Measurements from ENCODE around the gene CPM. TPM values are rescaled to one million over a fixed set of nuclear protein-coding genes. Genes with fewer than 3 reads are reported as not detected.

Gene CPM
- total RNA-seq, 1 donor from 2014 or later, result 1.0 TPM

DNA sequence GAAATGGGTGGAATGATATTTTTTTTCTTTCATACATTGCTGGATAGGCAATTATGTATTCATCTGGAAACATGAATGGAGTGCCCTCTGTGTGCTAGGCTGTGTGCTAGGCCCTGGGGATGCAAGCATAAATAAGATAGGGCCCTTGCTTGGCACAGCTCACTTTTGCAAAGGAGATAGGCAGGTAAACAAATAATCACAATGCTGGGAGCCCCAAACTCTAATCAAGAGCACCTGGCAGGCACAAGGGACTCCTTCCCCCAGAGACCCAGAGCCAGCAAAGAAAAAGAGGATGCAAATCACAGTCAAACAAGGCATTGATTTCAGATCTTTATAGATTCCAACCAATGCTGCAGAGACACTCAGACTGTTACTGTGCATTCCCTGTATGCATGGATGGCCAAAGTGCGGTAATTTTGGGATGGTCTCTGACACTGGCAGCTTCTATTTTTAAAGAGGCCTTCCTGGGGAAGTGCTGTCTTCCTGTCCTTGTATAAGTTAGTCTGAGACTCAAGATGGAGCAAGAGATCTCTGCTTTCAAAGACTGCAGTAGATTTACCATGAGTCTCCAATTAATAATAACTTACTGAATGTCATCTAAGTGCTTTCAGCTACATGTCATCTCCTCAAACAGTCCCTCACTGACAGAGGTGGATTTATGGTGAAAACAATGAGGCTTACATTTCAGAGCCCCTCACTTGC is 45.1 kb upstream of the CPM start:
- peaks cover 2% of the 10 kb centered on the region for H3K9me3 Mint-ChIP-seq (ENCODE audit: unreplicated experiment)
- H3K36me3 Mint-ChIP-seq (ENCODE audit: unreplicated experiment), result no peaks in the 10 kb centered on the region
- H3K27ac Mint-ChIP-seq (ENCODE audit: unreplicated experiment), result no peak overlapping the region
- TF ChIP-seq, protein P1, sequence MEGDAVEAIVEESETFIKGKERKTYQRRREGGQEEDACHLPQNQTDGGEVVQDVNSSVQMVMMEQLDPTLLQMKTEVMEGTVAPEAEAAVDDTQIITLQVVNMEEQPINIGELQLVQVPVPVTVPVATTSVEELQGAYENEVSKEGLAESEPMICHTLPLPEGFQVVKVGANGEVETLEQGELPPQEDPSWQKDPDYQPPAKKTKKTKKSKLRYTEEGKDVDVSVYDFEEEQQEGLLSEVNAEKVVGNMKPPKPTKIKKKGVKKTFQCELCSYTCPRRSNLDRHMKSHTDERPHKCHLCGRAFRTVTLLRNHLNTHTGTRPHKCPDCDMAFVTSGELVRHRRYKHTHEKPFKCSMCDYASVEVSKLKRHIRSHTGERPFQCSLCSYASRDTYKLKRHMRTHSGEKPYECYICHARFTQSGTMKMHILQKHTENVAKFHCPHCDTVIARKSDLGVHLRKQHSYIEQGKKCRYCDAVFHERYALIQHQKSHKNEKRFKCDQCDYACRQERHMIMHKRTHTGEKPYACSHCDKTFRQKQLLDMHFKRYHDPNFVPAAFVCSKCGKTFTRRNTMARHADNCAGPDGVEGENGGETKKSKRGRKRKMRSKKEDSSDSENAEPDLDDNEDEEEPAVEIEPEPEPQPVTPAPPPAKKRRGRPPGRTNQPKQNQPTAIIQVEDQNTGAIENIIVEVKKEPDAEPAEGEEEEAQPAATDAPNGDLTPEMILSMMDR (IDR thresholded peaks at IDR 0.05), result no peak
- DNase-seq (ENCODE audit: extremely low spot score, unreplicated experiment), result no peak
- no peak overlapping the region for H3K4me3 Mint-ChIP-seq (ENCODE audit: unreplicated experiment)
- peaks cover 6% of the 10 kb centered on the region for H3K27me3 Mint-ChIP-seq (ENCODE audit: unreplicated experiment)
- no peaks in the 10 kb centered on the region for H3K4me1 Mint-ChIP-seq (ENCODE audit: unreplicated experiment)

DNA sequence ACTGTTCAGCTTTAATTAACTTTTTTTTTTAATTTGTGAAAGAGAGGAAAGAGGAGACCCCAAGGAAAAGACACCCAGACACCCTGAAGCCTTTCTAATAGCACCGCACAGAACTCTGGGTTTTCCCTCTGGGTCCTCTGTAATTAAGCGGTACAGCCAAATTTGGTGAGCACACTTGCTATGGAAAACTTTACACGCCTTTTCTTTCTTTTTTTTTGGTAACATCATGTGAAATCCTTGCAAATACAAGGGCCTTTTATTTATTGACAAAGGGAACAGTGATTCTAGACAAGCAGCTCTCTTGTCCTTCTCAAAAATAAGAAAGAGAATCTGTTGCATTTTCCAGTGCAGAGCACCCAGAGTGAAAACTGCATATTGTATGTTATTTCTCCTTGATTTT is 44.4 kb upstream of the CPM start:
- Mint-ChIP-seq H3K4me1 (ENCODE audit: unreplicated experiment) (no peaks in the 10 kb centered on the region), H3K4me3 (ENCODE audit: unreplicated experiment) (no peak overlapping the region), H3K36me3 (ENCODE audit: unreplicated experiment) (no peaks in the 10 kb centered on the region), H3K9me3 (ENCODE audit: unreplicated experiment) (no peaks in the 10 kb centered on the region), H3K27me3 (ENCODE audit: unreplicated experiment) (peaks cover 6% of the 10 kb centered on the region), H3K27ac (ENCODE audit: unreplicated experiment) (no peak overlapping the region)
- TF ChIP-seq, protein P1 (IDR thresholded peaks at IDR 0.05), result no peak
- no peak for DNase-seq (ENCODE audit: extremely low spot score, unreplicated experiment)

DNA sequence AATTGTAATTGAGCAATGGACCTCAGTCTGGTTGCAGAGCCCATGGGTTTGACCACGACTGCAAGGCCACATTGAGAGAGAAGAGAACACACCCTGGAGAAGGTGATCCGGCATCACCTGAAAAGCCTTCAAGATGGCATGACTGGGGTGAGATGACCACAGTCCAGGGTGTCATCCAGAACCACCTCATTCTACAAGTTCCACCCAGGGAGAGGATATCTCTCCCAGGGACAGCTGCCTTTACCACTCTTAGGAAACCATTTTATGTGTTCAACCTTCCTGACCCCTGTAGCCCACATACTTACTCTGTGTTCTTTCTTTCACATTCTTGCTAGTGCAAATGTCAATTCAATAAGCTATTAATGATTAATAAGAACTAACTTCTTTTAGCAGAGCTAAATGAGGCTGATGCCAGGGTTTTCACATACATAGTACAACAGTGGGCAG is 43.4 kb upstream of the CPM start:
- Mint-ChIP-seq H3K27ac (ENCODE audit: unreplicated experiment) (no peak overlapping the region), H3K4me3 (ENCODE audit: unreplicated experiment) (no peak overlapping the region), H3K27me3 (ENCODE audit: unreplicated experiment) (peaks cover 4% of the 10 kb centered on the region), H3K9me3 (ENCODE audit: unreplicated experiment) (no peaks in the 10 kb centered on the region), H3K36me3 (ENCODE audit: unreplicated experiment) (no peaks in the 10 kb centered on the region), H3K4me1 (ENCODE audit: unreplicated experiment) (peaks cover 1% of the 10 kb centered on the region)
- DNase-seq (ENCODE audit: extremely low spot score, unreplicated experiment), result no peak
- TF ChIP-seq, protein P1 (IDR thresholded peaks at IDR 0.05), result no peak

DNA sequence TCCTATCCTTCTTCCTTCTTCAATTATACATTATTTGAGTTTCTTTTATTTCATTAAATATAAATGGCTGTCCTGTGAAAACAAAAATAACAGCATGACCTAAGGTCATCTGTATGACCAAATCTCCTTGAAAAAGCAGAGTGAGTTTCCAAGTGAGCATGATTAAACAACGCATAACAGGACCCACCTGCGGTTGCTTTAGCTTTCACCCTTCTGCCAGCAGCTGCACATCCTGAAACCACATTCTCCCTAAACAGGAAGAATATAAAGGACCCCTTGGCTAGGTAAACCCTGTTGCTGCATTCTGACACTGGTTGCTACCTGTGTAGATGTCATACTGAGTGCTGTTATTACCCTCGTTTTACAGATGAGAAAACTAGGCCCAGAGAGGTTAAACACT is 42.8 kb upstream of the CPM start:
- Mint-ChIP-seq H3K4me3 (ENCODE audit: unreplicated experiment) (no peak overlapping the region), H3K4me1 (ENCODE audit: unreplicated experiment) (peaks cover 1% of the 10 kb centered on the region), H3K27ac (ENCODE audit: unreplicated experiment) (no peak overlapping the region), H3K27me3 (ENCODE audit: unreplicated experiment) (peaks cover 4% of the 10 kb centered on the region), H3K9me3 (ENCODE audit: unreplicated experiment) (no peaks in the 10 kb centered on the region), H3K36me3 (ENCODE audit: unreplicated experiment) (no peaks in the 10 kb centered on the region)
- DNase-seq (ENCODE audit: extremely low spot score, unreplicated experiment), result no peak
- TF ChIP-seq, protein P1 (IDR thresholded peaks at IDR 0.05), result no peak

DNA sequence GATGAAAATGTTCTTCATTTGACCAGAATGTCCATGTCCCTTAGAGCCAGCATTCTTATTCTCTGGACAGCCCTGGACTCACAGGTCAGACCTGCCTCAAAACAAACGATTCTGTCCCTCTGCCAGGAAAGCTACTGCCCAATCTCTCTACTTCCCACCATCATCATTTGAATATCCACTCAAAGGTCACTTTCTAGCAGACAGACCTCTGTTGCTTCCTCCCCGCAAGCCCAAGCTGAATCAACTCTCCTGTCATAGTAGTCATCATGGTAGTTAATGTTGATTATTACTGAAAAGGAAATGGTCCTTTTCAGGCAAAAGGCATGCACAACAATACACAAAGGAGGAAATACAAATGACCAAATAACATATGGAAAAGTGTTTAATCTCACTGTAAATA is 39.6 kb upstream of the CPM start:
- Mint-ChIP-seq H3K27me3 (ENCODE audit: unreplicated experiment) (no peaks in the 10 kb centered on the region), H3K9me3 (ENCODE audit: unreplicated experiment) (no peaks in the 10 kb centered on the region), H3K4me1 (ENCODE audit: unreplicated experiment) (peaks cover 1% of the 10 kb centered on the region), H3K27ac (ENCODE audit: unreplicated experiment) (no peak overlapping the region), H3K36me3 (ENCODE audit: unreplicated experiment) (no peaks in the 10 kb centered on the region), H3K4me3 (ENCODE audit: unreplicated experiment) (no peak overlapping the region)
- TF ChIP-seq, protein P1 (IDR thresholded peaks at IDR 0.05), result no peak
- DNase-seq (ENCODE audit: extremely low spot score, unreplicated experiment), result no peak

All from osteocyte (in vitro differentiated cells).